HPDE6-E6E7 (cell line): Measurements from ENCODE around the gene STYX.
A peak's percentile ranks its signal among the peaks of the same experiment; 100 is the strongest.

ENCODE experiments used
- DNase-seq: peaks from one replicate; pipeline ENCODE4 v3.0.0; 2011; ENCODE audit warnings: missing footprints; ENCODE audit errors: extremely low spot score

Gene STYX

DNA sequence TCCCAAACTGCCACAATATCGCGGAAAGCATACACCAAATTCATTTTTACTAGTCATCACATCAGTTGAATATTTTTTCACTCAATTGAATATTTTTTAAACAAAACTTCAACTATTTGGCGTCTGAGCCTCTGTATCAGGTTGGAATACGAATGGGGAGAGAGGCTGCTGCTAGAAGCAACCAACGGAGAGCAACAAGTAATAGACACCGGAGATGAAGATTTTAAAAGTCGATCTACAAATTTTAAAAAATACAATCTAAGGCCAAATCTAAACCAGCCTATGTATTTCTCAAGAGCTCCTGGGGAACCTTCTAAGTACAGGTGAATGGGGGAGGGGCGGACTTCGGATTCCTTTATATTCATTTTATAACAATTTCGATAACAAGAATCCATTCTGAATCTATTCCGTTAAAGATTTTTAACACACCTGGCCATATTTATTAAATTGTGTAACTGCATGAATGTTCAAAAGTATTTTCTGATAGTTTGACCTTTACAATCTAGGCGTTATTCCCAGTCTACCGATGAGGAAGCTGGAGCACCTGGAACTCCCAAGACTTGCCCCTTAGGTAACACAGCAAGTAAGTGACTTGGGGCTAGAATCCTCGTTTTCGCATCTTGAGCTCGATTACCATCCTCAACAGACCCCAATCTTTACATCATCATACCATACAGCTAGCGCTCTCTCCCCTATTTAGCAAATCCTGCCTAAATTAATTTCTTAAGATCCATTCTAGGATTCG lies 60.2 kb downstream of the STYX start:
- DNase-seq, result peak; percentile 11

DNA sequence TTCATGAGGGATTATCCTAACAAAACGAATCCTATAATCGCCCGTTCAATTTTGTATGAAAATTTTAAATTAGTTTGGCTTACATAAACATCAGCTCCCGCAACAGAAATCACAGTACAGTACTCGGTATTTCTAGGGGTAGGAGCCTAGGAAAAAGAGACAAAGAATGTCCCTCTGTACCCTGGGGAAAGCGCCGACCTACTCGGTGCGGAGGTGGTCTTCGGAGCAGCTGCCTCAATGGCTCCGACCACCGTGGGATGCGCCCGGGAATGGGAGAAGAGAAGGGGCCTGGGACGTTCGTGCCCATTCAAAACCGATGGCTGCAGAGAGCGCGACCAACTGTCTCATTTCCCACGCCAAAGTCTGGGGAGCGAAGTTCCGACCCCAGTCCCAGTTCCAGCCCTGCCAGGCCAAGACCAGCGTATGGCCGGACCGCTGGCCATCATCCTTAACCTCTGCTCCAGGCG lies 60.8 kb downstream of the STYX start:
- no peak for DNase-seq

DNA sequence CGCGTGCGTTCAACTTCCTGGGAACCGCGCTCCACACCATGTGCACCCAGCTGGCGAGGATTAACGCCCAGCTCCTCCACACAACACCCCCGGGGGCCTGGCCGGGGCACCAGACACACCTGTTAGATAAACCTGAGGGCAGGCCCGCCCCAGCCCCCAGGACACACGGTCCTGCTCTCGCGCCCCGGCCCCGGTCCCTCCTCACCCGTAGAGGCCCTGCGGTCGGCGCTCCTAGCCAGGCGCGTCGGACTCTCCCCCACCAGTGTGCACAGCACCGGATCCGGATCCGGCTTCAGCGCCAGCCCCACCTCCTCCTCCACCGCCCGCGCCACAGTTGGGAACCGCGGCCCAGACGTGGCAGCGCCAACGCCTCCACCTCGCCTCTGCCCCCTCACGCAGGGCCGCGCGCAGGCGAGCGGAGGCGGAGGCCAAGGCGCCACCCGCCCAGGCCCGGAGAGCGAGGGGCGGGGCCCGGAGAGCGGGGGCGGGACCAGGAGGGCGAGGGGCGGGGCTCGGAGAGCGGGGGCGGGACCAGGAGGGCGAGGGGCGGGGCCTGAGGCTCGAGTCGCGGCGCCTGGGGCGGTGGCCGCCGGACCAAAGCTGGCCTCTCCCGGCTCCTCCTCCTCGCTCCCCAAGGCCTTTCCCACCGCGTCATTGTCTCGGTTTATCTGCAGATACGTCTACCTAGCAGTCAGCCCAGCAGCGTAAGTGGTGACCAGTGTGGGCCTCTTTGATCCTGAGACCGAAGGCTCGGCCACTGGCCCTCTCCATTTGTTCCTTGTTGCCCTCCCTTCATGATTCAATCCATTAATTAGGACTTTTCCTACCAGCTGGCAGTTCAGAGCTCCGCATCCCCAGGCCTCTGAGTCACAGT lies 61.5 kb downstream of the STYX start, which contains the start of gene GNPNAT1:
Gene GNPNAT1, minus strand, starts transcription at position 385 of the 874 bp plus-strand sequence. CDS start 6,957 bp downstream, outside the sequence.
- DNase-seq, result peak; percentile 79

DNA sequence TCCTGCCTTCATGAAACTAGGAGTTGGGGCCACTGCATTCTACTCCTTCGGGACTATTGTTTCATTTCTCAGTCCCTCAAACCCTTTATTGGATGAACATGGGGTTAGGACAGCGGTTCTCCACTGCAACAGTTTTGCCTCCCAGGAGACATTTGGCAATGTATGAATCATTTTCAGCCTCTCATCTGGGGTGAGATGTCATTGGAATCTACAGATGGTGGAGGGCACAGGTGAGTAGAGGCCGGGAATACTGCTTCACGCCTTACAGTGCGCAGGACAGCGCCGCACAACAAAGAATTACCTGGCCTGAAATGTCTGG lies 62.1 kb downstream of the STYX start:
- no peak for DNase-seq

DNA sequence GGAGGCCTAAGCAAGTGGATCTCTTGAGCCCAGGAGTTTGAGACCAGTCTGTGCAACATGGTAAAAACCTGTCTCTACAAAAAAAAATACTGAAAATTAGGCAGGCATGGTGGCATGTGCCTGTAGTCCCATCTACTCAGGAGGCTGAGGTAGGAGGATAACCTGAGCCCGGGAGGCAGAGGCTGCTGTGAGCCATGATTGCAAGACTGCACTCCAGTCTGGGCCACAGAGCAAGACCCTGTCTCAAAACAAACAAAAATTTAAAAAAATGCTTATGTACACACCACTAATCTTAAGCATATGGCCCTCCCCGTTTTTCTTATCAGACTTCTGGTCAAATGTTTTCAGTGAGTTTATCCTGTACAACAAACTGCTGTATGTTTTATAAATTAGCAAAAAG lies 63.1 kb downstream of the STYX start:
- no peak for DNase-seq

DNA sequence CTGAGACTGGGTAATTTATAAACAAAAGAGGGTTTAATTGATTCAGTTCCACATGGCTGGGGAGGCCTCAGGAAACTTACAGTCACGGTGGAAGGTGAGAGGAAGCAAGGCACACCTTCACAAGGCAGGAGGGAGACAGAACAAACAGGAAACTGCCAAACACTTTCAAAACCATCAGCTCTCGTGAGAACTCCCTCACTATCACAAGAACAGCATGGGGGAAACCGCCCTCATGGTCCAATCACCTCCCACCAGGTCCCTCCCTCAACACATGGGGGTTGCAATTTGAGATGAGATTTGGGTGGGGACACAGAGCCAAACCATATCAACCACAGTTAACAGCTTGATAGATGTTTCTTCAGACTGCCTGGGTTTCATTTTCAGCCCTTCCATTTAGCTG lies 67.7 kb downstream of the STYX start:
- no peak for DNase-seq

DNA sequence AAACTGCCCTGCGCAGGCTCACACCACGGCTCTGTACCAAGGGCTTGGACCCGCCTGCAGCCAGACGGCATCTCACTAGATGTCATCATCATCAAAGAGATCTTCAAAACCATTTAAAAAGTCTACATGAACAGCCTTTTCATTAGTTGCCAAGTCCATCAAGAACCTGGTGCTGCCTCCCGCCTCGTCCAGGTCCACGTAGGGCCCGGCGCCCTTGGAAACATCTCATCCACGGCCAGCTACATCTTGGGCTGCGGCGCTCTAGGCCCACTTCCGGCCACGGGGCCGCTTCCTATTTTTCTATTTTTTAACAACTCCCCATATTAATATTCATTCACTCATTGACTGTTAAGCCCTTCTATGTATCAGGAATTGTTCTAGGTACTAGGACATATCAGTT lies 68.9 kb downstream of the STYX start:
- no peak for DNase-seq

DNA sequence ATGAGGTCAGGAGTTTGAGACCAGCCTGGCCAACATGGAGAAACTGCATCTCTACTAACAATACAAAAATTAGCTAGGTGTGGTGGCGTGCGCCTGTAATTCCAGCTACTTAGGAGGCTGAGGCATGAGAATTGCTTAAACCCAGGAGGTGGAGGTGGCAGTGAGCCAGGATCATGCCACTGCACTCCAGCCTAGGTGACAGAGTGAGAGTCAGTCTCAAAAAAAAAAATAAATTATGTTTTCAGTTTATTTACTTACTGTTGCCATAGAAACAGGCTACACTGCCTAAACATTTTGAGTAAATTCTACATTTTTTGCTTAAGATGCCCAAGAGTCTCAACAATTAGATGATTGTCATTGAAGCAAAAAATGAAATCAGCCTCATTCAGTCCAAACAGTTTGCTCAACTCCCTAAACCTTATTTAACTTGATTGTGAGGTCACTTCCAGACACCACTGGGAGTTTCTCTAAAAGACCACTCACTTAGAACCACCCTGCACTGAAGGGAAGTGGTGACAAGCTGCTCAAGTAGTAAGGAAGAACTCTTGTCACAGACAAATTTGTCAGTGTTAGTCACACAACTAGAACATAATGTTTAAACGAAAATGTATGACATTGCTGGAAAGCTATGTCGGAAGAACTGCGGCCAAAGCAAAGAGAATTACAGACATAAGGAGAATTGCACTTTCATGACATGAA lies 71.2 kb downstream of the STYX start:
- no peak for DNase-seq

DNA sequence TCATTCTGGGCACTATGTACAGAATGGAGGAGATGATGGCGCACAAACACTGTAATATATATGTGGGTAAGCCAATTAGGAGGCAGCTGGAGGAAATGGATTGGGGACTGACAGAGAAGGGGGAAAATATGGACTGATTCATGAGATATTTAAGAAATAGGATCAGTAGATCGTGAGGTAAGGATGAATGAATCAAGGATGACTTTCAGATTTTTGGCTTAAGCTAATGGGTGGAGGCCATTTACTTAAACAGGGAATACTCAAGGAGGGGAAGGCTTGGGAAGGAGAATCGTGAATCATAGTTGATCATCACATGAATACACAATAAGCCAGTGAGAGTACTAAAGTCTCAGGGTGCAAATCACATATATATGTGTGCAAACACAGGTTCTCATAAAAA lies 72.6 kb downstream of the STYX start:
- DNase-seq, result peak; percentile 14

DNA sequence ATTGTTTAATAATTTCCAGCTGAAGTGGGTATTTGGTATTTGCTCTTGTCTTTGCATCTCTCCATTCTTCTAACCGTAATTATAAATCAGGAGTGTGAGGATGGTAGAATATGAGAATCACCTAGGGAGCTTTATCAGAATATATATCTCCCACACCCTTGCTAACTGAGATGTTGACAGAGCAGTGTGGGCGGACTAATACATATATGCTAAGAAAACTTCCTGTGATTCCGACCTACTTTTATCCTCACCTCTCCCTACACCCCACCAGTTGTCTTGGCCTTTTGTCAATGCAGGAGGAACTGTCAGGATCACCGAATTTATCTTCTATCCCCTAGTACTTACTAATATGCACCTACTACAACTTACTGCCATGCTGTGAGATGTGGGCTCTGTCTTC lies 76.1 kb downstream of the STYX start:
- DNase-seq, result no peak

DNA sequence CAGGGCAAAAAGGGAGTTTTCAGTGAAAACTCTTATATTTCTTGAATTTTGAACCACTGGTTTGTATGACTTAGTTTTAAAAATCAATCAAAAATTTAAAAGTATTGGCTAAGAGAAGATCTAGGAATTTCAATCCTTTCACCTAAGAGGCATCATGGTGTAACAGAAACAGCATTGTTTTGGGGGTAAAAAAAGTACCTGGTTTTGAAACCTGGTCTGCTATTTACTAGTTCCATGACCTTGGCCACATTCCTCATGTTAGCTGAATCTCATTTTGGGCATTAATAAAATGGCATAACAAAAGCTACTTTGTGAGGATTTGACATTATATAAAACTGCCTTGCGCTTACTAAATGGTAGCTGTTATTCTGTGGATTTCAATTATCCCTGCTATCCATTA lies 78.1 kb downstream of the STYX start:
- no peak for DNase-seq

DNA sequence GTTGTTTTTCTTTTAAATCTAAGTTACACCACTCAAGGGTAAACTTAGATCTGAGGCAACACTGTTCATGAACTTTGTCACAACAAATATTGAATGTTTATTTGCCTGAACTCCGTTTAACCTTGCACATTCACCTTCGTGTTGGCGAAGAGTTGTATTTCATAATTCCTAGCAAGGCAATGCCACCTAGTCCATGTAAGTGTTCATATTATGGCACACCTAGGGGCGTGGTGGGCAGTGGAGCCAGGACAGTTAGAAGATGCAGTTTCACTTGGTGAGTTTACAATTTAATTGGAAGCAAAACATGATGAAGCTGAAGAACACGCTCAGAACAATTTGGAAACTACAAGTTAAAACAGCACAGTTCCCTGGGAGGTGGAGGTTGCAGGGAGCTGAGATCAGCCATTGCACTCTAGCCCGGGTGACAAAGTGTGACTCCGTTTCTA lies 91.9 kb downstream of the STYX start:
- no peak for DNase-seq

DNA sequence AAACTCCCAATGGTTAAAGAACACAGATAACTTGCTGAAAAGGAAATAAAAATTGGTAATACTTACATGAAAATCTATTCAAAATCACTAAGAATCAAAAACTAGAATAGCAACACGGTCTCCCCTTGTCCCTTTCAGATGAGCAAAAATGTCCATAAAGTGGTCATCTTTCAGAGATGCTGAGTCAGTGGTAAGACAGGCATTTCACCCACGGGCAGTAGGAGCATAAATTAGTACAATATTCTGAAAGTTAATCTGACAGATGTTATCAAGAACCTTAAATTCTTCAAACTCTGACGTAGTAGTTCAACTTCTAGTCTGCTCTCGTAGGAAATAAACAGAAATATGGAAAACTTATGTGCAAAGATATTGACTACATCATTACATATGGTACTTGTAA lies 94.5 kb downstream of the STYX start:
- no peak for DNase-seq
